HG03432 (cell line): Measurements from ENCODE around the gene TAC3.
A peak's percentile ranks its signal among the peaks of the same experiment; 100 is the strongest.
"Not testable (repeated sequence)": the region's sequence is repeated elsewhere in the genome, so short reads cannot be mapped to it uniquely, and the experiment has no call there.

Experiments
- ATAC-seq: cut with Tn5 transposase; IDR thresholded peaks from one replicate; pipeline ENCODE4 v1.9.1; 2021; ENCODE audit warnings: mild to moderate bottlenecking, moderate library complexity; ENCODE audit not compliant: unreplicated experiment

The TAC3 gene

DNA sequence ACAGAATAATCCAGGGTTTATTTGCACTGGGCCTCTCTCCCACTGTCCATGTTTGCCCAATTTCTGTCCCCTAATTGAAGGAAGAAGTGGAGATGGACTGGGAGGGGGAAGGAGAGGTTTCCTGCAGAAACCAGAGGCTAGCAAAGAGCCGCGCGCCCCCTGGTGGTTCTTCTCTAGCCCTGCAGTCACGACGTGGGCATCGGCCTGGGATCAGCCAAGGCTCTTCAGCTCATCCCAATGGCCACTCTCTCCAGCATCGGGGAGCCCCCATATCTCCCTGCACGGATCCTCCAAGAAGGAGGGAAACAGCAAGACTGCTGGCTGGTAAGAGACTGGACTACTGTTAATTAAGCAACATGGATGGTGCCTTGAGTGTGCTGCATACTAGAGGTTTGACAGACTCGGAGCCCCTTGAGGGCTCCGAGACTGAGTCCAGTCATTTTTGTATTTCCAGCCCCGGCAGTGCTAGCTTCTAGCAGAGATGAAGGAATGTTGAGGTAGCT lies 28.7 kb downstream of the TAC3 start:
- peak; percentile 58 for ATAC-seq

DNA sequence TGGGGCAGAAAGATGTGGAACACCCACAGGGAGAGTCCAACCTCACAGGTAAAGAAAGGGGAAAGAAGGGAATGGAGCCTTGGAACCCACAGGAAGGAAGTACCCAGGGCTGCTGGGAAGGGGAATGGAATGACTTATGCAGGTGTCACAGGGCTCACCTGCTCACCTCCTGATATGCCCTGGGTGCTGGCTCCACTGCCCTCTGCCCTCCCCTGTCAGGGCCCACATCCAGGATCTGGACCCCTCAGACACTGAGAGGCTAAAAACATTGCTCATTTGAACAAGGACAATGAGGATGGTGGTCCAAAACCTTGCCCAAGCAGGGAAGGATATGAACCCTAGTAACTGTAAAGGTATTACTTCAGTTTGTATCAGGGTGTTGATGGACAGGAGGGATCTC lies 29.3 kb downstream of the TAC3 start:
- no peak for ATAC-seq

DNA sequence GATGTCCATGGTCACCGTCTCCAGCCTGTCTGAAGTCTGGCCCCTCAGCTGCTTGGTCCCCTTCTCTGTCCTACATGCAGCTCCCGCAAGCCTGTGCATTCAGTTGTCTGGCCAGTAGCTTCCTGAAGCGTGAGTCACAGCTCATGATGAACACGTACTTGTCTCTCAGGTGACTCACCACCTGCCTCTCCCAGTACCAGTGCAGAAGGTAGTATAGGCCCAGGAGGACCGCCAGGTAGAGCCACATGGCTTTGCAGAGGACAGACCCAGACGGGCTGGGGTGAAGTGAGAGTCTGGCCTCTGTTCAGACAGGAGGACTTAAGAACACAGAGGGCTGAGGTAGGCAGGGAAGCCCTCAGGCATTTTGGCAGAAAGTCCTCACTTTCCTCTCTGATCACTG lies 30.6 kb downstream of the TAC3 start:
- not testable (repeated sequence) for ATAC-seq

DNA sequence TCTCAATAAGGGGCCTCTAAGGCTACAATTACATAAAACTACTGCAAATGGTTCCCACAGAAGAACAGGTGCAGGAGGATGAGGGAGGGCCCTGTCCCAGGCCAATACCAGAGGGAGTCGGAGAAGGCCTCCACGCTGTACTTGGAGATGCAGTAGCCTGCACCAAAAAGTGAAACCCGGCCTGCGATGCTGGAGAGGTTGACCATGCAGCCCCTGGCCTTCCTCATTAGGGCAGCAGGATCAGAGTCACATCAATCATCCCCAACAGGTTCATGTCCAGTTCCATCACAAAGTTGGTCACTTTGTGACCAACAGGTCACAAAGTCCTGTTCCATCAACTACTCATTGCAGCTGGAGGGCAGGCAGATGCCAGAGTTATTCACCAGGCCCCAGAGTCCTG lies 32.9 kb downstream of the TAC3 start:
- ATAC-seq: no peak

DNA sequence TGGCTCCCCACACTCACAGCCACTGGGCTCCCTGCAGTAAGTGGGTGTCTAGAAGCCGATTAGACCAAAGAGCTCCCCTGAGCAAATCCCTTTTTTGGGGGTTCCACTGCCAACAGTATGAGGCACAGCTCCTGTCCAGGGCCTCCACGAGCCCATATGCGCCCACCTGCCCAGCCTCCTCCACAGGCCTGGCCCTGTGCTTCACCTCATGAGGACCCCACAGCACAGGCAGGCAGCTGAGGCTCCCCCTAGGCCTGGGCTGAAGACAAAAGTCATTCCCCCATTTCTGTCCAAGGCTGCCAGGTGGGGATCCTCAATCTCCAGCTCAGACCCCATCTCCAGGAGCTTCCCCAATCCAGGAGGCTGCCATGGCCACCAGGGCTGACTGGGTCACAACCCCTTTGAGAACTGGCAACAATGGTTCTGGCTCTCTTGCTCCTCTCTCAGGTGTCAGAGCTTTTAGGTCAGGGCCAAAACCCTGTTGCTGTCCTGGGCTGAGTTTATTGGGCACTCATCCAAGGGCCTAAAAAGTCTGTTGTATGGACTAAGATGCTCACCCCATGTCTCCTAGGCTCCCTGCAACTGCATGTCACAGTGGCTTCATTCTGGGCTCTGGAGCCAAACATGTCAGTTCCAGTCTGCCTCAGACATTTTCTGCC lies 33.6 kb downstream of the TAC3 start:
- not testable (repeated sequence) for ATAC-seq

DNA sequence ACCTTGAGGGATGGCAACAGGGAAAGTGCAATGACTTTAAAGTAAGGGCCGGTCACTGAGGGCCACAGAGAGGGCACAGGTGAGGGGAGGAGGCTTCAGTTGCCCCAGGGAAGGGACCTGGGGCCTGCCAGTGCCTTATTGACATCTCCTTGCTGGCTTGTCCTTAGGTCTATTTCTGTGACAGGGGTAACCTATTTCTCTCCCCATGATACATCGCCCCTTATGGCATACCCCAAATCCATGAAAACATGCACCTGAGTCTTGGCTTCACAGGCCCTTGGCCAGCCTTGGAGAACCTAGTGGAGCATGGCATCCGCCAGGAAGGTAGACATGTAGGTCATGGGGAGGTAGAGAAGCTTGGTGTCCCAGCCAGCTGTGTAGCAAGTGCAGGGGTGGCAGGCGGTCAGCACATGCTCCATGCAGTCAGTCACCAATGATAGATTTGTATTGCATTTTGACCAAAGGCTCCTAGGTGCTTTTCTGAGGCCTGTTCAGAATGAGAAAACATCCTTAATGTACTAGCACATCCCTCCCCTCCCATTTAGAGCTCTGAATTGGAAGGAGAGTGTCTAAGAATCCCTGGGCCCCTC lies 35.3 kb downstream of the TAC3 start:
- no peak for ATAC-seq

DNA sequence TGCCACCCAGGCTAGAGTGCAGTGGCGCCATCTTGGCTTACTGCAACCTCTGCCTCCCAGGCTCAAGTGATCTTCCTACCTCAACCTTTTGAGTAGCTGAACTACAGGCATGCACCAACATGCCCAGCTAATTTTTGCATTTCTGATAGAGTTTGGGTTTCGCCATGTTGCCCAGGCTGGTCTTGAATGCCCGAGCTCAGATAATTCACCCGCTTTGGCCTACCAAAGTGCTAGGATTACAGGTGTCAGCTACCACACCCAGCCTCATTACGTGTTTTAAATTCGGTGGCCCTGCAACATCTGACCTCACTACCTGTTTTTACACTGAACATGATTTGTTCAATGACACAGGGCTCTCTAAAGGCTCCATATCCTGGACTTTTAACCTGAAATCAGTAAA lies 36.1 kb downstream of the TAC3 start:
- ATAC-seq: no peak

DNA sequence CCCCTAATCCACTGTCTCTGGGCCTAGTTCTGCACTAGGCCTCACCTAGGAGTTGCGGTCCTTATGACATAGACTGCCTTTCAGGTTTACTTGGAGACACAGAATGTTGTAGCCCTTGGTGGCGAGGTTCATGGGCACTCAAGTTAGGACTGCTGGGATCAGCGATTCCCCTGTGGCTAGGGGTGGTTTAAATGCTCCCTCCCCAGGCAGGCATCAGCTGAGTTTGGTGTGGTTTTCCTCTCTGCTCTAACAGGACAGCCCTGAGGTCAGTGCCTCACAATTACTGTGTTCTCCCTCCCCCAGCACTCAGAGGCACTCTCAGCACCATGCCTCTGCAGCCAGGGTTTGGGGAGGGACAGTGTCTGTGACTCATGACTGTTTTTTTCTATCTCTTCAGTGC lies 36.7 kb downstream of the TAC3 start:
- no peak for ATAC-seq

DNA sequence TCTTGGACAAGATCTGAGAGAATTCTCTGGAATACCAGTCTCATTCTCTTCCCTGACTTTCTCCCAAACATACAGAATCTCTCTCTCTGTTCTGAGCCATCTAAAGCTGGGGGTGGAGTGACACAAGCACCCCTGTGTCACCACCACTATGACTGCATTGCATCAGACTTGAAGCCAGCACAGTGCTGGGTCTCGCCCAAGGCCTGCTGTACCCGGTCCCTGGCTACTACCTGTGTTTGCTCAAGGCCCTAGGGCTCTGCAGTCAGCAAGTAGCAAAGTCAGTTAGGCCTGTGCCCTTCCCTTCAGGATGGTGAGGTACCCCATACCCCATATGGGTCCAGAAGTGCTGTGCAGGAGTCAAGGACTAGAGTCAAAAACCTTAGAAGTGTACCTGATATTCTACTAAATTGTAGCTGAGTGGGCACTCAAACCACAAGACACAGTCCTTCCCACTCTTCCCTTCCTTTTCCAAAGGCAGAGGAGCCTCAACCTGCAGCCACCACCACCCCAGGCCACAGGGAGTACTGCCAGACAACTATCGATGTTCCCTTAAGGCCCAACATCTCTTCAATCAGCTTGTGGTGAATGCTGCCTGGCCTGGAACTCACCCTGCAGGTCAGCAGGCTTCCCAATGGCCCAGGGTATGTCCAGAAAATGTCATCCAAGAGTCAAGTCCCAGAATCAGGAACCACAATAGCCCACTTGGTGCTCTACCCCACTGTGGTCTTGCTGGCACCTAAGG lies 37.8 kb downstream of the TAC3 start:
- ATAC-seq: no peak

DNA sequence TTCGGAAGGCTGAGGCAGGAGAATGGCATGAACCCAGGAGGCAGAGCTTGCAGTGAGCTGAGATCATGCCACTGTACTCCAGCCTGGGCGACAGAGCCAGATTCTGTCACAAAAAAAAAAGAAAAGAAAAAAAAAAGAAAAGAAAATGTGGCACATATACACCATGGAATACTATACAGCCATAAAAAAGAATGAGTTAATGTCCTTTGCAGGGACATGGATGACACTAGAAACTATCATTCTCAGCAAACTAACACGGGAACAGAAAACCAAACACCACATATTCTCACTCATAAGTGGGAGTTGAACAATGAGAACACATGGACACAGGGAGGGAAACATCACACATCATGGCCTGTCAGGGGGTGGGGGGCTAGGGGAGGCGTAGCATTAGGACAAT lies 39.0 kb downstream of the TAC3 start:
- ATAC-seq: not testable (repeated sequence)

DNA sequence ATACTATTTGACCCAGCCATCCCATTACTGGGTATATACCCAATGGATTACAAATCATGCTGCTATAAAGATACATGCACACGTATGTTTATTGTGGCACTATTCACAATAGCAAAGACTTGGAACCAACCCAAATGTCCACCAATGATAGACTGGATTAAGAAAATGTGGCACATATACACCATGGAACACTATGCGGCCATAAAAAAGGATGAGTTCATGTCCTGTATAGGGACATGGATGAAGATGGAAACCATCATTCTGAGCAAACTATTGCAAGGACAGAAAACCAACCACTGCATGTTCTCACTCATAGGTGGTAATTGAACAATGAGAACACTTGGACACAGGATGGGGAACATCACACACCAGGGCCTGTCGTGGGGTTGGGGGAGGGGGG lies 42.1 kb downstream of the TAC3 start:
- not testable (repeated sequence) for ATAC-seq

DNA sequence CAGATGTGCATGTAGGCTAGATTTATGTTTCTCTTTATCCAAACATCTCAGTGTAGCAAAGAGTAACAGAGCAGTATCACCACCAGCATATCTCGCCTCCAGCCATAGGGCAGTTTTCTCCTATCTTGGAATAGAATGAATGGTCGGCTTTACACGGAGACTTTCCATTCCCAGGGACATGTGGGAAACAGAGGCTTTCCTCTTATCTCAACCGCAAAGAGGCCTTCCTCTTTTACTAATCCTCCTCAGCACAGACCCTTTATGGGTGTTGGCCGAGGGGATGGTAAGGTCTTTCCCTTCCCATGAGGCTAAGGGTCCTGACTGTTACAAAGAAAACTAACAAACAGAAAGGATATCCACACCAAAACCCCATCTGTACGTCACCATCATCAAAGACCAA lies 47.4 kb downstream of the TAC3 start:
- not testable (repeated sequence) for ATAC-seq

DNA sequence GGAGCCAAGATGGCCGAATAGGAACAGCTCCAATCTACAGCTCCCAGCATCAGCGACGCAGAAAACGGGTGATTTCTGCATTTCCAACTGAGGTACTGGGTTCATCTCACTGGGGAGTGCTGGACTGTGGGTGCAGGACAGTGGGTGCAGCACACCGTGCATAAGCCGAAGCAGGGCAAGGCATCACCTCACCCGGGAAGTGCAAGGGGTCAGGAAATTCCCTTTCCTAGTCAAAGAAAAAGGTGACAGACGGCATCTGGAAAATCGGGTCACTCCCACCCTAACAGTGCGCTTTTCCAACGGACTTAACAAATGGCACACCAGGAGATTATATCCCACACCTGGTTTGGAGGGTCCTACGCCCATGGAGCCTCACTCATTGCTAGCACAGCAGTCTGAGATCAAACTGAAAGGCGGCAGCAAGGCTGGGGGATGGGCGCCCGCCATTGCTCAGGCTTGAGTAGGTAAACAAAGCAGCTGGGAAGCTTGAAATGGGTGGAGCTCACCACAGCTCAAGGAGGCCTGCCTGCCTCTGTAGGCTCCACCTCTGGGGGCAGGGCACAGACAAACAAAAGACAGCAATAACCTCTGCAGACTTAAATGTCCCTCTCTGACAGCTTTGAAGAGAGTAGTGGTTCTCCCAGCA lies 50.2 kb downstream of the TAC3 start:
- ATAC-seq: not testable (repeated sequence)

DNA sequence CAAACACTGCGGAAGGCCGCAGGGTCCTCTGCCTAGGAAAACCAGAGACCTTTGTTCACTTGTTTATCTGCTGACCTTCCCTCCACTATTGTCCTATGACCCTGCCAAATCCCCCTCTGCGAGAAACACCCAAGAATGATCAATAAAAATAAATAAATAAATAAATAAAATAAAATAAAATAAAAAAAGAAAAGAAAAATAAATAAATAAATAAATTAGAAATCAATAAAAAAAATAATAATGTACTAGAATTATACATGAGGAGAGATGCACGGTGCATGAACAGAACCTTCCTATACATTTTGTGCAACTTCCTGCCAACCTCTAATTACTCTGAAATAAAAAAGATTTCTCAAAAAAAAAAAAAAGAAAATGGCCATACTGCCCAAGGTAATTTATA lies 51.2 kb downstream of the TAC3 start:
- ATAC-seq: not testable (repeated sequence)

DNA sequence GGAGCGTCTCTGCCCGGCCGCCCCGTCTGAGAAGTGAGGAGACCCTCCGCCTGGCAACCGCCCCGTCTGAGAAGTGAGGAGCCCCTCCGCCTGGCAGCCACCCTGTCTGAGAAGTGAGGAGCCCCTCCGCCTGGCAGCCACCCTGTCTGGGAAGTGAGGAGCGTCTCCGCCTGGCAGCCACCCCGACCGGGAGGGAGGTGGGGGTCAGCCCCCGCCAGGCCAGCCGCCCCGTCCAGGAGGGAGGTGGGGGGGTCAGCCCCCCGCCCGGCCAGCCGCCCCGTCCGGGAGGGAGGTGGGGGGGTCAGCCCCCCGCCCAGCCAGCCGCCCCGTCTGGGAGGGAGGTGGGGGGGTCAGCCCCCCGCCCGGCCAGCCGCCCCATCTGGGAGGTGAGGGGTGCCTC lies 52.8 kb downstream of the TAC3 start:
- not testable (repeated sequence) for ATAC-seq

DNA sequence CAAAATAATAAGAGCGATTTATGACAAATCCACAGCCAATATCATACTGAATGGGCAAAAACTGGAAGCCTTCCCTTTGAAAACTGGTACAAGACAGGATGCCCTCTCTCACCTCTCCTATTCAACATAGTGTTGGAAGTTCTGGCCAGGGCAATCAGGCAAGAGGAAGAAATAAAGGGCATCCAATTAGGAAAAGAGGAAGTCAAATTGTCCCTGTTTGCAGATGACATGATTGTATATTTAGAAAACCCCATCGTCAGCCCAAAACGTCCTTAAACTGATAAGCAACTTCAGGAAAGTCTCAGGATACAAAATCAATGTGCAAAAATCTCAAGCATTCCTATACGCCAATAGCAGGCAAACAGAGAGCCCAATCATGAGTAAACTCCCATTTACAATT lies 54.1 kb downstream of the TAC3 start:
- ATAC-seq: not testable (repeated sequence)
